Activated CD4-positive, alpha-beta memory T cell treated with anti-CD3 and anti-CD28 coated beads for 36 hours (primary cell): ENCODE data around the gene FSIP2. TPM values are rescaled to one million over a fixed set of nuclear protein-coding genes. Genes with fewer than 3 reads are reported as not detected.

Experiments
- CTCF ChIA-PET: fragments of 350-600 bp; sonication (Branson Sonifier 250); formaldehyde crosslinking; loops from one replicate; lab custom pipeline; 2021; ENCODE audit warnings: antibody characterized with exemption, inconsistent platforms; lab: Charles Lee
- POLR2A ChIA-PET: fragments of 350-600 bp; sonication (Branson Sonifier 250); formaldehyde crosslinking; loops from one replicate; lab custom pipeline; 2021; ENCODE audit warnings: antibody characterized with exemption; lab: Charles Lee
- DNase-seq: peaks from one replicate; pipeline ENCODE4 v3.0.0-alpha.2; 2020
- H3K27ac Mint-ChIP-seq: one replicate; pipeline ENCODE4 v1.8.0; 2021; ENCODE audit warnings: mixed read lengths
- H3K27me3 Mint-ChIP-seq: one replicate; pipeline ENCODE4 v1.8.0; 2021; ENCODE audit warnings: mixed read lengths
- H3K36me3 Mint-ChIP-seq: one replicate; pipeline ENCODE4 v1.8.0; 2021; ENCODE audit warnings: mixed read lengths
- H3K4me1 Mint-ChIP-seq: one replicate; pipeline ENCODE4 v1.8.0; 2021; ENCODE audit warnings: low read depth, mixed read lengths
- H3K4me3 Mint-ChIP-seq: one replicate; pipeline ENCODE4 v1.8.0; 2021; ENCODE audit warnings: mild to moderate bottlenecking, mixed read lengths
- H3K9me3 Mint-ChIP-seq: one replicate; pipeline ENCODE4 v1.8.0; 2021; ENCODE audit warnings: mixed read lengths
- intact Hi-C: fragments of 100-400 bp; cut with micrococcal nuclease; formaldehyde crosslinking; loops from one replicate; pipeline ENCODE4 v1.15.1; 2023
- total RNA-seq, 2 experiments: library from RNA; stranded (reverse); gene quantifications; one replicate each; pipeline ENCODE4 v1.2.3, GENCODE V29; 2021

Gene FSIP2
- total RNA-seq, 2 experiments from 2014 or later = 0.10 TPM

DNA sequence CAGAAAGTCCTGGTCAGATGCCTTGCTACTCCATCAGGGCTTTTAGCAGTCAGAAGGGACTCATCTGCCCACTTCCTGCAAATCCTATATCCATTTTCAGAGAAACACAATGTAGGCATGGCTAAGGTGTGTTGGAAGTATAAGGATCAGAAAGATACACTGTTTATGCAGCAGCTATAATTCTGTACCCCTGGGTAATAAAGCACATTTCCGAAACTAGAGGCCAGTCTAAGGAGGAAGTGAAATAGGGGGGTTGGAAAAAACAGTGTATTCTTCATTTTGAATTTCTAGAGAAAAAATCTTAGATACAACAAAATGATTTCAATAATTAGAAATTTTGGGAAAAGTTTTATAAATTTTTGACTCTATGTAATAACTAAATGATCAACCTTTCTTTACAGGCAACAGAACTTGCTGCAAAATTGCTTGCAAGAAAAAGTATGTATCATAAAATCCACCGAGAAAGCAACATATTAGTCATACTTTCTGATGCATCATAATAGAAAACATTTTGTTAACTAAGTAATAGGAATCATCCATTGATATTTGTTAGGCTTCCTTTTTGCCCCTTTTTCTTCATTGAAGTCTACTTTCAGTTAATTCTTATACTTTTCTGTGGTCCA, 47.4 kb downstream of the FSIP2 start:
- peaks cover 2% of the 10 kb centered on the region for H3K9me3 Mint-ChIP-seq
- ChIA-PET POLR2A (no interaction called here), CTCF (no interaction called here)
- intact Hi-C loops = no loop called here
- no peaks in the 10 kb centered on the region for H3K4me1 Mint-ChIP-seq
- no peaks in the 10 kb centered on the region for H3K27me3 Mint-ChIP-seq
- no peaks in the 10 kb centered on the region for H3K36me3 Mint-ChIP-seq
- no peak for DNase-seq
- no peak overlapping the region for H3K27ac Mint-ChIP-seq
- no peak overlapping the region for H3K4me3 Mint-ChIP-seq

DNA sequence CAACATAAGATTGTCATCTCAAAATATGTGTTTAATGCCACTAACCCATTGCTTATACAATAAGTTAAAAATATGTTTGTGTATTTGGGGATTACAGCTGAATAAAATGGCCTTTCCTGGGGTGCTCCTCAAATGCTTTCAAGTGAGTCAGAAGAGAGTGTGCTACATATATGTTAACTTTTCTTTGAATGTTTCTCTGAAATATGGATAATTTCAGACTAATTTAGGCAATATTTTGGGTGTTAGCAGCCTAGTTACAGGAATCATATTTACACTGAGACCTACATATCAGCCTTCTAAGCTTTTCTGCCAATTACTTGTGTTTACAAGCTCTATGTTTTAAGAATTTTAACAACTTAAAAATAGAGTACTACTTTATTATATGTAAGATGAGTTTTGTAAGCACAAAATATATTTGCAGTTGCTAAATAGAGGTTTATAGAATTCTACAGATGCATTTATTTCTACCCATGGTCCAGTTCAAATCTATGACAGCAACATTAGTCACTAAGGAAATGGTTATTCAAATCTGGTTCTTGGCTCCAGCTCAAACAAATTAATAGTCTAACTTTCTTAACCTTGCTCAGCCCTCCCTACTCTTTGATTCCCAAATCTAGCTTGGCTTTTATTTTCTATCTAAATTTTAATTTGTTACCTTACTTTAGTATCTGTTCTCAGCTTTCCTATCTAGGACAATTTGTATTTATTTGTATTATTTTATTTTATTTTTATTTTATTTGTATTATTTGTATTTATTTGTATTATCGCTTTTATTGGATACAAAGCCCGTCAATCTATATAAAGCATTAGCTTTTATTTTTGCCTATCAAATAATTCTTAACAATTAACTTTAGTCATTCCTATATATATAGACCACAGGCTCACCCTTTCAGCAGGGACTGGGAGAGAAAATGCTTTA, 48.9 kb downstream of the FSIP2 start:
- DNase-seq = no peak
- Mint-ChIP-seq H3K36me3 (no peaks in the 10 kb centered on the region), H3K27me3 (no peaks in the 10 kb centered on the region), H3K9me3 (peaks cover 2% of the 10 kb centered on the region), H3K27ac (no peak overlapping the region), H3K4me3 (no peak overlapping the region), H3K4me1 (no peaks in the 10 kb centered on the region)
- POLR2A ChIA-PET = no interaction called here
- intact Hi-C loops = no loop called here
- CTCF ChIA-PET = no interaction called here

DNA sequence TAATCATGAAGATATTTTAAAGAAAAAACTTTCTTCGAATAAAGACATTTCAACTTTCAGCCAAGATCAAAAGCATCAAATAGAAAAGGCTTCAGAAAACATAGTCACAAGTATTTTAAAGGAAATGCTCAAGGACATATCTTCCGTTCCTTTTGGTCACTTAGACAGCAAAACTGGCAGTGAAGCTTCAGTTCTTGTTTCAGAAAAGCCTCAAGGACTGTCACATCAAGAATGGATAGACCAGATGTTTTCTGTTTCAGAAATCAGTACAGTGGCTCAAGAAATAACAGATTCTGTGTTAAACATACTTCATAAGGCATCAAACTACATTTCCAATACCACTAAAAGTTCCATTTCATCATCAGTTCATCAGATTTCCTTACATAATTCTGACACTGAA, 51.8 kb downstream of the FSIP2 start:
- Mint-ChIP-seq H3K27me3 (no peaks in the 10 kb centered on the region), H3K36me3 (no peaks in the 10 kb centered on the region), H3K27ac (no peak overlapping the region), H3K4me1 (no peaks in the 10 kb centered on the region), H3K4me3 (no peak overlapping the region), H3K9me3 (peaks cover 4% of the 10 kb centered on the region)
- ChIA-PET CTCF (no interaction called here), POLR2A (no interaction called here)
- intact Hi-C loops = loop anchor here (2.0 kb wide), 1 partner anchor 44 kb away; no protein-coding TSS in a partner anchor
- DNase-seq = no peak

DNA sequence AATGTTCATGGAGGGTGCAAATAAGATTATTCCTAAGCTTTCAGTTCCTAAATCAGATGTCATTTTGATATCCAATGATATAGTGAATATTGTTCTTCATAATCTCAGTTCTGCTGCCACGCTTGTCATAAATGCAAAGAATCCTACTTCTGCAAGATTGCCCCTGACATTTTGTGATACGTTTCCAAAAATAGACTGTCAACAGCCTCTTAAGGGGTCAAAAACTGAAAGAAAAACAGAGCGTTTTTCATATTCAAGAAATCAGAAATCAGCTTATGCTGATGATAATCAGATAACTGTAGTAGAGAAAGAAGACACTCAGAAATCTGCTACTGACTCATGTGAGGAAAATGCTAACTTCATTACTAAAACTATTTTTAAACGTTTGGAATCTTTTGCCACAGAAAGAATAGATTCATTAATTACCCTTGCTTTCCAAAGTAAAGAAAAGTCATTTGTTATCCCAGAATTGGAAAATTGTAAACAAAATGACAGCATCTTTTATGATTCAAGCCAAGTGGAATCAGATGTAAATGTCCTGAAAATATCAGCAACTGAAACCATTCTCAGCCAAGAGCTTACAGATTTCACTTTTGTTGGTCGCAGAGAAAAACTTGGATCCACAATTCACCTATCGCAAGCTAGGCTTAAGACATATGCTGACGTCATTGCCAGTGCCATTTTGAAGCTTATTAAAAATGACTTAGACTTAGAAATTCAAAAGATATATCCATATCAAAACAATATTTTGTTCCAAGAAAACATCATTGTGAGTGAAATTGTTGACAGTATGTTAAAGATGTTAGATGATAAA, 55.1 kb downstream of the FSIP2 start:
- ChIA-PET CTCF (no interaction called here), POLR2A (no interaction called here)
- Mint-ChIP-seq H3K27ac (no peak overlapping the region), H3K36me3 (no peaks in the 10 kb centered on the region), H3K4me3 (no peak overlapping the region), H3K27me3 (no peaks in the 10 kb centered on the region), H3K9me3 (peaks cover 2% of the 10 kb centered on the region), H3K4me1 (no peaks in the 10 kb centered on the region)
- intact Hi-C loops = no loop called here
- DNase-seq = no peak

DNA sequence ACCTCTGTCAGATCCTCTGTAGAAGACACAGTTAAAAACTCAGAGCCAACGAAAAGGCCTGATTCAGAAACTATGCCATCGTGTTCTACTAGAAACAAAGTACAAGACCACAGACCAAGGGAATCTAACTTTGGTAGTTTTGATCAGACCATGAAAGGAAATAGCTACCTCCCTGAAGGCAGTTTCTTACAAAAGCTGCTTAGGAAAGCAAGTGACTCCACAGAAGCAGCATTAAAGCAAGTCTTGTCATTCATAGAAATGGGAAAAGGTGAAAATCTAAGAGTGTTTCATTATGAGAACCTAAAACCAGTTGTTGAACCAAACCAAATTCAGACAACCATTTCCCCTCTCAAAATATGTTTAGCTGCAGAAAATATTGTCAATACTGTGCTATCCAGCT, 58.2 kb downstream of the FSIP2 start:
- ChIA-PET CTCF (no interaction called here), POLR2A (no interaction called here)
- Mint-ChIP-seq H3K4me3 (no peak overlapping the region), H3K27me3 (no peaks in the 10 kb centered on the region), H3K36me3 (no peaks in the 10 kb centered on the region), H3K9me3 (peaks cover 2% of the 10 kb centered on the region), H3K27ac (no peak overlapping the region), H3K4me1 (no peaks in the 10 kb centered on the region)
- no peak for DNase-seq
- intact Hi-C loops = no loop called here

DNA sequence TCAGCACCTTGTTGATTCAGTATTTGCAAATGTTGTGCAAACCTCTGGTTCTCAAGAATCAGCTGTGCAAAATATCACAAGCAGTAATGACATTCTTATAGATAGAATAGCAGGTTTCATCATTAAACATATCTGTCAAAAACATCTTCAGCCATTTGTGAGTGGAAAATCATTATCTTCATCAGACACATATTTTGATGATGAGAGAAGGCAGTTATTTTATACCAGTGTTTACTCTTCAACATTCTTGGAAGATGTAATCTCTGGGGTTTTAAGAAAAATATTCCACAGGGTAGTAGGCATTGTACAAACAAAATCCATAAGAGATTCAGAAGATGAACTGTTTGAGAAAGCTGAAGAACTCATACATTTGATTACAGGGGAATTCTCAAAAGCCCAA, 64.3 kb downstream of the FSIP2 start:
- CTCF ChIA-PET = no interaction called here
- H3K9me3 Mint-ChIP-seq = no peaks in the 10 kb centered on the region
- POLR2A ChIA-PET = no interaction called here
- H3K4me1 Mint-ChIP-seq = no peaks in the 10 kb centered on the region
- no peaks in the 10 kb centered on the region for H3K27me3 Mint-ChIP-seq
- no peak overlapping the region for H3K4me3 Mint-ChIP-seq
- no peaks in the 10 kb centered on the region for H3K36me3 Mint-ChIP-seq
- H3K27ac Mint-ChIP-seq = no peak overlapping the region
- DNase-seq = no peak
- intact Hi-C loops = no loop called here

DNA sequence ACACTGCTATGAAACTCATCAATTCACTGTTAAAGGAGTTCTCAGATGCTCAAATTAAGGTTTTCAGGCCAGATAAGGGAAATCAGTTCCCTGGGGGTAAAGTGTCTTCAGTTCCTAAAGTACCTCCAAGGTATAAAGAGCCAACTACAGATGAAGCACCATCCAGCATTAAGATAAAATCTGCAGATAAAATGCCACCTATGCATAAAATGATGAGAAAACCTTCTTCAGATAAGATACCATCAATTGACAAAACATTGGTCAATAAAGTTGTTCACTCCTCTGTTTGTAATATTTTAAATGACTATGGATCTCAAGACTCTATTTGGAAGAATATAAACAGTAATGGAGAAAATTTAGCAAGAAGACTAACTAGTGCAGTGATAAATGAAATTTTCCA, 68.2 kb downstream of the FSIP2 start:
- H3K36me3 Mint-ChIP-seq = no peaks in the 10 kb centered on the region
- ChIA-PET POLR2A (no interaction called here), CTCF (no interaction called here)
- H3K9me3 Mint-ChIP-seq = peaks cover 4% of the 10 kb centered on the region
- no peak for DNase-seq
- no peak overlapping the region for H3K4me3 Mint-ChIP-seq
- H3K27ac Mint-ChIP-seq = no peak overlapping the region
- intact Hi-C loops = no loop called here
- H3K27me3 Mint-ChIP-seq = no peaks in the 10 kb centered on the region
- no peaks in the 10 kb centered on the region for H3K4me1 Mint-ChIP-seq

DNA sequence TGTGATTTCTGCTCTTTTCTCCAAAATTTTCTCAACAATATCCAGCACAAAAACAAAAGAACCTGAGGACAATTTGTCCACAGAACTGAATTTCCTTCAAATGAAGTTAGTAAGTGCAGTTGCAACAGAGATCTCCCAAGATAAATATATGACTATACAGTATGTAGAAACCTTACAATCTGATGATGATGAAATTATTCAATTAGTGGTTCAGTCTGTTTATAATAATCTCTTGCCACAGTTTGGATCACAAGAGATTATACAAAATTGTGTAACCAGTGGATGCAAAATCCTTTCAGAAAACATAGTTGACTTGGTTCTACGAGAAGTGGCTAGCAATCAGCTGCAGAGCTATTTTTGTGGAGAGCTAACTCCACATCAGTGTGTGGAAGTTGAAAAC, 68.7 kb downstream of the FSIP2 start:
- H3K36me3 Mint-ChIP-seq = no peaks in the 10 kb centered on the region
- POLR2A ChIA-PET = no interaction called here
- H3K4me3 Mint-ChIP-seq = no peak overlapping the region
- DNase-seq = no peak
- H3K27ac Mint-ChIP-seq = no peak overlapping the region
- H3K27me3 Mint-ChIP-seq = no peaks in the 10 kb centered on the region
- H3K4me1 Mint-ChIP-seq = no peaks in the 10 kb centered on the region
- peaks cover 4% of the 10 kb centered on the region for H3K9me3 Mint-ChIP-seq
- CTCF ChIA-PET = no interaction called here
- intact Hi-C loops = no loop called here

DNA sequence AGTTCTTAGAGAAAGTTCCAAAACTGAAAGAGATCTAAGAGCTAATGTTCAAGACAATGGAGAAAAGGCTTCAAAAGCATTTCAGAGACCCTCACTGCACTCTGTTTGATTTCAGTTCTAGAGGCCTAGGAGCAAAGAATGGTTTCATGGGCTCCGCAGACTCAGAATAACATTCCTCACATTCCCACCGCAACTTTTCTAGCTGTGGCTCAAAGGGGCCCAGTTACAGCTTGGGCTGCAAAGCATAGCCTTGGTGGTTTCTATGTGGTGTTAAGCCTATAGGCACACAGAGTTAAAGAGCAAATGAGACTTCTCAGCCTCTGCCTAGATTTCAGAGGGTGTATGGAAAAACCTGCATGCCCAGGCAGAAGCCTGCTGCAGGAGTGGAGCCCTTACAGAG, 73.0 kb downstream of the FSIP2 start:
- Mint-ChIP-seq H3K4me1 (no peaks in the 10 kb centered on the region), H3K4me3 (no peak overlapping the region), H3K36me3 (no peaks in the 10 kb centered on the region), H3K27ac (no peak overlapping the region), H3K27me3 (no peaks in the 10 kb centered on the region), H3K9me3 (peaks cover 10% of the 10 kb centered on the region)
- ChIA-PET CTCF (no interaction called here), POLR2A (no interaction called here)
- intact Hi-C loops = no loop called here
- no peak for DNase-seq

DNA sequence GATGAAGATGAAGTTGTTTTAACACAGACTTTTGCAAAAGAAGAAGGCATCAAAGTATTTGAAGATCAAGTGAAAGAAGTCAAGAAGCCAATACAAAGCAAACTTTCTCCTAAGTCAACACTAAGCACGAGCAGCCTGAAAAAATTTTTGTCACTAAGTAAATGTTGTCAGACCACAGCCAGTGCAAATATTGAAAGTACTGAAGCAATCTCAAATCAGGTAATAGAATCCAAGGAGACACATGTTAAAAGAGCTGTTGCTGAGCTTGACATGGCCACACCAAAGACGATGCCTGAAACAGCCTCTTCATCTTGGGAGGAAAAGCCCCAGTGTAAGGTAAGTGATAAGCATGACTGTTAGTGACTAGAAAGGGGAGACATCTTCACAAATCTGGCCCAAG, 75.1 kb downstream of the FSIP2 start:
- Mint-ChIP-seq H3K4me3 (no peak overlapping the region), H3K4me1 (no peaks in the 10 kb centered on the region), H3K9me3 (peaks cover 29% of the 10 kb centered on the region), H3K27me3 (no peaks in the 10 kb centered on the region), H3K27ac (no peak overlapping the region), H3K36me3 (peaks cover 2% of the 10 kb centered on the region)
- intact Hi-C loops = no loop called here
- no peak for DNase-seq
- ChIA-PET POLR2A (no interaction called here), CTCF (no interaction called here)

DNA sequence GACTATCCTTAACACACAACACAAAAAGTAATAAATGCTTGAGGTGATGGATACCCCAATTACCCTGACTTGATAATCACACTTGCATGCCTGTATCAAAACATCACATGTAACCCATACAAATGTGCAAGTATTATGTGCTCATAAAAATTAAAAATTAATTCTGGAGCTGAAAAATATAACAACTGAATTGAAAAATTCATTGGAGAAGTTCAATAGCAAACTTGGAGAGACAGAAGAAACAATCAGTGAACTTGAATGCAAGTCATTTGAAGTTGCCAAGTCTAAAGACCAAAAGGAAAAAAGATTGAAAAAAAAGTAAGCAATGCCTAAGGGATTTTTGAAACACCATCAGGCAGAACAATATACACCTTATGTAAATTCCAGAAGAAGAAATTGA, 79.4 kb downstream of the FSIP2 start:
- H3K9me3 Mint-ChIP-seq = peaks cover 42% of the 10 kb centered on the region
- ChIA-PET CTCF (no interaction called here), POLR2A (no interaction called here)
- intact Hi-C loops = no loop called here
- no peak overlapping the region for H3K4me3 Mint-ChIP-seq
- DNase-seq = no peak
- H3K36me3 Mint-ChIP-seq = peaks cover 2% of the 10 kb centered on the region
- H3K27ac Mint-ChIP-seq = no peak overlapping the region
- no peaks in the 10 kb centered on the region for H3K27me3 Mint-ChIP-seq
- H3K4me1 Mint-ChIP-seq = no peaks in the 10 kb centered on the region

DNA sequence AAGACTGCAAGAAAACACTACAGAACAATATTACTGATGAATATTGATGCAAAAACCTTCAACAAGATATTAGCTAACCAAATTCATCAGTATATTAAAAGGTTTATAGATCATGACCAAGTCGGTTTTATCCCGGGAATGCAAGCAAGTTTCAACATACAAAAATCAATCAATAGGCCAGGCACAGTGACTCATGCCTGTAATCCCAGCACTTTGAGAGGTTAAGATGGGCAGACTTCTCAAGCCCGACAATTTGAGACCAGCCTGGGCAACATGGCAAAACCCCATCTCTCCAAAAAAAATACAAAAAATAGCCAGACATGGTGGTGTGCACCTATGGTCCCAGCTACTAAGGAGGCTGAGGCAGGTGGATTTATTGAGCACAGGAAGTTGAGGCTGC, 82.9 kb downstream of the FSIP2 start:
- H3K27ac Mint-ChIP-seq = no peak overlapping the region
- peaks cover 39% of the 10 kb centered on the region for H3K9me3 Mint-ChIP-seq
- H3K27me3 Mint-ChIP-seq = no peaks in the 10 kb centered on the region
- H3K4me3 Mint-ChIP-seq = no peak overlapping the region
- no peak for DNase-seq
- no peaks in the 10 kb centered on the region for H3K4me1 Mint-ChIP-seq
- ChIA-PET POLR2A (no interaction called here), CTCF (no interaction called here)
- intact Hi-C loops = no loop called here
- H3K36me3 Mint-ChIP-seq = peaks cover 2% of the 10 kb centered on the region
